ENCODE data around the gene NCAM1.

NCAM1 gene

GRCh38 chr11:113240790-113241635 is 279.8 kb downstream of the NCAM1 start:
- no peak overlapping the region for H3K4me3 ChIP-seq
- H3K27ac ChIP-seq = no peak overlapping the region

GRCh38 chr11:113241636-113242054 is 280.4 kb downstream of the NCAM1 start:
- Histone ChIP-seq H3K27ac (no peak overlapping the region), H3K4me3 (no peak overlapping the region)

- Histone ChIP-seq H3K4me3 (no peak overlapping the region), H3K27ac (peak overlapping the region in 1 of 21 experiments; percentile 57)
Observed at GRCh38 chr11:113242060-113242459, 280.8 kb downstream of the NCAM1 start.

- Histone ChIP-seq H3K27ac (peak overlapping the region in 15 of 21 experiments; percentile 11 to 74 (median 57)), H3K4me3 (peak overlapping the region in 5 of 7 experiments; percentile 12 to 29 (median 14))
Observed at GRCh38 chr11:113242767-113243397, 281.7 kb downstream of the NCAM1 start.

GRCh38 chr11:113243696-113244095 is 282.5 kb downstream of the NCAM1 start:
- no peak overlapping the region for H3K4me3 ChIP-seq
- H3K27ac ChIP-seq = peak overlapping the region in 3 of 21 experiments; percentile 59 to 68 (median 67)

- H3K4me3 ChIP-seq = no peak overlapping the region
- no peak overlapping the region for H3K27ac ChIP-seq
Observed at GRCh38 chr11:113245216-113245615, 284.0 kb downstream of the NCAM1 start.

- H3K27ac ChIP-seq = no peak overlapping the region
Observed at GRCh38 chr11:113247221-113247620, 286.0 kb downstream of the NCAM1 start.

GRCh38 chr11:113247966-113248365 is 286.7 kb downstream of the NCAM1 start:
- Histone ChIP-seq H3K4me3 (no peak overlapping the region), H3K27ac (no peak overlapping the region)

More at GRCh38 chr11:113247221-113247620, 286.0 kb downstream of the NCAM1 start:
- no peak overlapping the region for H3K4me3 ChIP-seq

- H3K4me3 ChIP-seq = no peak overlapping the region
- peak overlapping the region in 1 of 21 experiments; percentile 16 for H3K27ac ChIP-seq
Observed at GRCh38 chr11:113248702-113249490, 287.7 kb downstream of the NCAM1 start.

GRCh38 chr11:113249491-113249763 is 288.2 kb downstream of the NCAM1 start:
- Histone ChIP-seq H3K27ac (peak overlapping the region in 1 of 21 experiments; percentile 16), H3K4me3 (no peak overlapping the region)

- H3K4me3 ChIP-seq = no peak overlapping the region
- no peak overlapping the region for H3K27ac ChIP-seq
Observed at GRCh38 chr11:113249786-113250185, 288.6 kb downstream of the NCAM1 start.

GRCh38 chr11:113251281-113251680 is 290.1 kb downstream of the NCAM1 start:
- Histone ChIP-seq H3K27ac (no peak overlapping the region), H3K4me3 (no peak overlapping the region)

GRCh38 chr11:113253406-113253805 is 292.2 kb downstream of the NCAM1 start:
- H3K4me3 ChIP-seq = no peak overlapping the region

GRCh38 chr11:113255096-113255495 is 293.9 kb downstream of the NCAM1 start:
- Histone ChIP-seq H3K27ac (no peak overlapping the region), H3K4me3 (no peak overlapping the region)

More at GRCh38 chr11:113253406-113253805, 292.2 kb downstream of the NCAM1 start:
- H3K27ac ChIP-seq = no peak overlapping the region

- no peak overlapping the region for H3K4me3 ChIP-seq
- no peak overlapping the region for H3K27ac ChIP-seq
Observed at GRCh38 chr11:113255741-113256140, 294.5 kb downstream of the NCAM1 start.

- no peak overlapping the region for H3K27ac ChIP-seq
- no peak overlapping the region for H3K4me3 ChIP-seq
Observed at GRCh38 chr11:113256431-113257202, 295.4 kb downstream of the NCAM1 start.

GRCh38 chr11:113260096-113260425 is 298.8 kb downstream of the NCAM1 start:
- H3K27ac ChIP-seq = no peak overlapping the region
- no peak overlapping the region for H3K4me3 ChIP-seq

GRCh38 chr11:113260541-113260940 is 299.3 kb downstream of the NCAM1 start:
- H3K27ac ChIP-seq = no peak overlapping the region
- H3K4me3 ChIP-seq = no peak overlapping the region

GRCh38 chr11:113261709-113262475 is 300.7 kb downstream of the NCAM1 start:
- no peak overlapping the region for H3K27ac ChIP-seq

More at GRCh38 chr11:113261709-113262475, 300.7 kb downstream of the NCAM1 start:
- H3K4me3 ChIP-seq = no peak overlapping the region
